ENCODE measurements around the gene GRIFIN. TPM values are rescaled to one million over a fixed set of nuclear protein-coding genes. Genes with fewer than 3 reads are reported as not detected.
"Not testable (repeated sequence)": the region's sequence is repeated elsewhere in the genome, so short reads cannot be mapped to it uniquely, and the experiment has no call there.

The GRIFIN gene
- total RNA-seq, 1 donor from 2014 or later, result not detected

DNA sequence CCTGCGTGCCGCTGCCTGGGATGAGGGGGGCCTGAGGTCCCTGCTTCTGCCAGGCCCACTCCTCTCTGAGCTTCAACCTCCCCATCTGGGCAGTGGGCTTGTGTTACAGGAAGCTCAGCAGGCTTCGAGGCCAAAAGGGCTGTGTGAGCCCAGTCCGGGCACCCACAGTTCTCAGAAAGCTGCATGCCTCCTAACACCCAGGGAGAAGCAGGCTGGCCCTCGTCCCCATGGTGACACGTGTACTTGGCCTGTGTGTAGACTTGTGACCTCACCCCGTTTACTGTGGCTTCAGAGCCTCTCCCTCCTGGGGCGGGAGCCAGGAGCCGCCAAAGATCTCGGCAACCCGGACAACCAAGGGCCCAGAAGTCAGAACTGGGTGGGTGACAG lies 2.2 kb upstream of the GRIFIN start:
- DNase-seq (ENCODE audit: low read depth in 2 of 2), result no peak

DNA sequence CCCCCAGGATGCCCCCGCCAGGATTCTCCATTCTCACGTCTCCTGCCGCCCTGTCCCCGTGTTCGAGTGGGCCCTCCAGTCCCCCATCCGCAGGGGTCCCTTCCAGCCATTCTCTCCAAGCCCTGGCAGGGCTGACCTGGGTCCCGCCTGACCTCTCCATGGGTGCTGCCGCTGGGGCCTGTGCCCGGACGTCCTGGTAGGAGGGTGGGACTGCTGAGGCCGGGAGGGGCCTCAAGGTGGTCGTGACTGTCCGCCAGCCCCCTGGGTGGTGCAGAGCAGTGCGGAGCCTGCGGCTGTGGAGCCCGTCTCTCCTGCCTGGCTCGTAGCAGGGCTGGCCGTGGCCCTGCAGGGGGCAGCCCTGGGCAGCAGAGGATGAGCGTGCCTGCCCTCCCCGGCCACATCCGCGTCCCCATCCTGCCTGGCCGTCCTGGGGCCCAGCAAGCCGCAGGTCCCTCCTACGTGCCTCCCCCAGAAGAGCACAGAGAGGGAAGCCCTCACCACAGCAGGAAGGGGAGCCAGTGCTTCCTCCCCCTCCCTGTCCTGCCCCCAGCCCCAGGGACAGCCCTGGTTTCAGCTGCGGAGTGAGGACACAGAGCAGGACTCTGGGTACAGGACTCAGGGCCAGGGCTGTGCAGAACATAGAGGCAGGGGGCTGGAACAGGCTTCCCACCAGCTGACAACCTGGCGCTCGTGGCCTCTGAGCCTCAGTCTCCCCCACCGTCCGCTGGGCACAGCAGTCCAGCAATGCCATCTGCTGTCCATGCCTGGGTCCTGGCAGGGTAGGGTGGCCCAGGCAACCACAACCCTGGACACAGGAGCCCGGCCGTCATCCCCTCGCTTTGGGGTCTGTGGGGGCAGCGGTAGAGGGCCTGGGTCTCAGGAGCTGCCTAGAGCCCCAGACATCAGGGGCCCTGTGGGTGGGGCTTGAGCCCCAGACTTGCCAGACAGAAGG lies 1.5 kb upstream of the GRIFIN start:
- DNase-seq (ENCODE audit: low read depth in 2 of 2), result peak; percentile 38 to 62

DNA sequence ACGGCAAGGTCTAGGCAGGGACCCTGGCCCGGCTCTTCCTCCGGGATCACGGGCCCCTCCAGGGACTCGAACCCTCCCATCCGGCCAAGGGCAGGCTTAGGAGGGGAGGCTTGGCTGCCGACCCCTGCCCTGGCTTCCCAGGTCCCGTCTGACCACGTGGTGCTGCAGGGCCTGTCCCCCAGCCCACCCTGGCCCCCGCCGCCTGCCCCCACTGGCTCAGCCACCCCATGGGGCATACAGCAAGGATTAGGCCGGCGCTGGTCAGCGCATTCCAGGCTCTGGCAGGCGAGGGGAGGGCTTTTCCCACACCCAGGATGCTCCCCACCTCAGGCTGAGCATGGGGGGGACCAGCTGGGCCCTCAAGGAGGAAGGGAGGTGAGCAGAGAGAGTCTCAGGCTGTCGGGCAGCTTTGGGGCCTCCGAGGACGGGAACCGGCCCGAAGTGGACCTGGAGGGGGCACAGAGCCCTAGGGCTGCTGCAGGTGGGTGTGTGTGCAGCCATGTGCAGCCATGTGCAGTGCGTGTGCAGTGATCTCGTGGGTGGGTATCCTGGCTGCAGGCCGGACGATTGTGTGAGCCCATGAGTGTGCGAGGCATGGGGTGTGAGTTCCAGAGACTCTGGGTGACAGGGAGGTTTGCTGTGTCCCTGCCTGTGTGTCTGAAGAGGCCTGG lies 713 bp upstream of the GRIFIN start:
- no peak for DNase-seq (ENCODE audit: low read depth in 2 of 2)

DNA sequence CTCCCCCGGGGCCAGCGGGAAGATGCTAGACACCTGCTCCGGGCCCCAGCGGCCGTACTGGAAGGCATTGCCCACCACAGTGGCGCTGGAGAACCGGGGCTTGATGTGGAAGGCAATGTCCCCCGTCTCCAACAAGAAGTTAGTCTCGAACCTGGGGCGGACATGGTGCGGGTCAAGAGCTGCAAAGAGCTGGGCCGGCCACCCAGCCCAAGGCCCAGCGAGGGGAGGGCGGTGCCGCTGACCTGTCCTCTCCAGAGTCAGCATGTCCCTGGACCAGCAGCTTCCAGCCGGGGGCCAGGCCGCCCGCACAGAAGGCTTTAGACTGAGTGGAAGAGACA lies 551 bp downstream of the GRIFIN start:
- DNase-seq (ENCODE audit: low read depth in 2 of 2), result no peak

DNA sequence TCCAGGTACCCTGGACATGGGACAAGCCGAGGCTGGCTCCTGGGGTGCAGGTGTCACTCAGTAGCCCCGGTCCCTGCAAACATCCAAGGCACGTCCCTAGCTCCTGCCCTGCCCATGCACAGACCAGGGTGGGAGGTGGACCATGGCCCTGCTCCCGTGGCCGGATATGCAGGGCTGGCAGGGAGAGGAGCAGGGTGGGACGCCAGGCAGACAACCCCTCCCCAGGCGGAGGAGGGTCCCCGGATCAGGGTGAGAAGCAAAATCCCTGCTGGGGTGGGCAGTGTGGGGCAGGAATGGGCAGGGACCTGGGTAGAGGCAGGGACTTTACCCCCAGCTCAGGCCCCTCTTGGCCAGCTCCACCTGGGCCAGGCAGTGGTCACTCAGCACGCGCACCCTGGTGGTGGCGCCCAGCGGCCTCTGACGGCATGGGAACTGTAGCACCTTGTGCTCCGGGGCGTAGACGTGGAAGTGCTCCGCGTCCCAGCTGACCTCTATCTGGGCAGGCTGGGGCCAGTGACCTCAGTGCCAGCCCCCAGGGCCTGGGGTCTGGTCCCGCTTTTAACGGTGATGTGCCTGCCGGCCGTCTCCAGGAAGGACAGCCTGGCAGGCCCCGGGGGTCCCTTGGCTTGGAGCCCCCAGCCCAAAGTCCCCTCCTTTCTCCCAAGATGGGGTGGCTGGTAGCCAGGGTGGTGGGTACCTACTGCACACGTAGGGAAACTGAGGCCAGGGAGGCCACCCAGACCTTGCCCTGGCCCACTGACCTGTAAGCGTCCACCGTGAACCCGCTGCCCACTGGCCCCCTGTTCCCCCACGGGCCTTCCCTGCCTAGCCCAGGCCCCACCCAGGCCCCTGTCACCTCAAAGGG lies 1.2 kb downstream of the GRIFIN start:
- DNase-seq (ENCODE audit: low read depth in 2 of 2), result no peak

DNA sequence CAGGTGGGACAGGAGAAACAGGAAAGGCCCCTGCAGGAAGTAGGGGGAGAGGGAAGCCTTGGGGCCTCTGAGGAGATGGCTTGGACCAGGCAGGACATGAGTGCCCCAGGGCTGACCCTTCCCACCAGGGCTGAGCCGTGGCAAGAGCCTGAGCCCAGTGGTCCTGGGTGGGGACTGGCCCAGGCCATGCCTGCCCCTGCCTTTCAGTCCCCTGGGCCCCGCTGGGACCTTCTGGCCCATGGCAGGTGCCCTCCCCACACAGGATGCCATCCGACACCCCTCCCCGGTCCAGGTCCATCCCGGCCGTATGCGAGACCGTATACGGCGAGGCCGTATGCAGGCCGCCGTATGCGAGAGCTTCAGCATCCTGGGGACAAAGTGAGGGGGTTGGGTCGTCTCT lies 2.0 kb downstream of the GRIFIN start:
- DNase-seq (ENCODE audit: low read depth in 2 of 2), result no peak

DNA sequence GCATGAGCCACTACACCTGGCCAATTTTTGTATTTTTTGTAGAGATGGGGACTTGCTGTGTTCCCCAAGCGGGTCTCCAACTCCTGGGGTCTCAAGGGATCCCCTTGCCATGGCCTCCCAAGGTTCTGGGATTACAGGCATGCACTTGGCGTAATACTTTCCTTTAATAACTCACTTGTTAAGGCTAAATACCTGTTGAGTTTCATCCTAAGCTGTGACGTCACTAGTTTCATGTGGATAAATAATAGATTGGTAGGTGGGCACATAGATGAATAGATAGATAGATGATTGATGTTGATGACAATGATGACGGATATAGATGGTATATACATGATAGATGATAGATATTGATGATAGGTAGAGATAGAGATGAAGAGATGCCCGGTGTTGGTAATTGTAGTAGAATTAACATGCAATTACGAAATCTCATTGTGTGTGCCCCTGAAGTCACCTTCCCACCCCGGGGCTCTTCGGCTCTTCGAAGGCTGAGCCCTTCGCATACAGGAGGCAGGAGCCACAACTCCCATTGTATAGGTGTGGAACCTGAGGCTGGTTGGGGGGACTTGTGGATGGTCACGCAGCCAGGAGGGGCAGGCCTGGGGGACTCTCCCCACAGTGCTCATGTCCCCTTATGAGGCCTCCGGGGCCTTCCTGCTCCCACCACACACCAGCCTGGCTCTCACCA lies 2.6 kb downstream of the GRIFIN start:
- DNase-seq (ENCODE audit: low read depth in 2 of 2), result no peak

DNA sequence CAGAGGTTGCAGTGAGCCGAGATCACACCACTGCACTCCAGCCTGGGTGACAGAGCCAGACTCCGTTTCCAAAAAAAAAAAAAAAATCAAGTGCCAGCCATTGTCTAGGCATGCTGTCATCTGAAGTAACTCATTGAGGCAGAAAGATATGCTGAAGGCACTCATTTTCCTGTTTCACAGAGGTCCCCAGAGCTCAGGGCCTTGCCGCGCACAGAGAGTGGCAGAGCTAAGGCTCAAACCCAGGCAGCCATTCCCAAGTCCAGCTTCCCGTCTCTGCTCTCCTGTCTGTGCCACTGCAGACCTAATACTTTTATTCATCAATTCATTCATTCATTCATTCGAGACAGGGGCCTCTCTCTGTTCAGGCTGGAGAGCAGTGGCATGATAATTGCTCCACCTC lies 3.5 kb downstream of the GRIFIN start:
- no peak for DNase-seq (ENCODE audit: low read depth in 2 of 2)

DNA sequence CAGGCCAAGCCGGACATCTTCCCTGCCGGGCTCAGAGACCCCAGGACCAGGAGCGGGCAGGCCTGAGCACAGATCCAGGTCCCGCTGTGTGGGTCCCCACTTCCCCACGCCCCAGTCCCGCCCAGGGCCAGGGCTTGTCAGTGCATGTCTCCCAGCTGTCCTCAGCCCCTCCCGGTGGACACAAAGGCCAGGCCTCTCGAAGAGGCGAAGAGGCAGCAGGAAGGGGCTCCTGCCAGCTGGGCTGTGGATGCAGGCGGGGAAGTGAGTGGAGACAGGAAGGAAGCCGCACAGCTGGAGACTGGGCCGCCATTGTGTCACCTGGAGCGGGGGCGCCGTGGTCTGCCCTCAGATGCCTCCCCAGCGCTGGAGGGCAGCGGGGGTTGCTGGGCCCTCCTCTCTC lies 4.8 kb downstream of the GRIFIN start:
- peak; percentile 44 to 71 for DNase-seq (ENCODE audit: low read depth in 2 of 2)

DNA sequence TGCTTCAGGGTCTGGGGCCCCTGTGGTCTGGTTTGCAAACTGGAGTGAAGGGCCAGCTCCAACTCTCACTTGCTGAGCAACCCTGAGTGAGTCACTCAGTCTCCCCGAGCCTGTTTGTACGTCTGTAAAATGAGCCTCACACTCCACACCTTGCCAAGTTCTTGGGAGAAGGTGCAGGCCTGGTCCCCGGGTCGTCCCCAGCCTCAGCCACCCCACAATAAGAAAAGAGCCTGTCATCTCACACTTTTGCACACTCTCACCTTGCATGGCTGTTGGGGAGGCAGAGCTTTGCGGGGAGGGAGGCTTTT lies 5.2 kb downstream of the GRIFIN start:
- DNase-seq (ENCODE audit: low read depth in 2 of 2), result peak in 1 of 2 donors; percentile 37

DNA sequence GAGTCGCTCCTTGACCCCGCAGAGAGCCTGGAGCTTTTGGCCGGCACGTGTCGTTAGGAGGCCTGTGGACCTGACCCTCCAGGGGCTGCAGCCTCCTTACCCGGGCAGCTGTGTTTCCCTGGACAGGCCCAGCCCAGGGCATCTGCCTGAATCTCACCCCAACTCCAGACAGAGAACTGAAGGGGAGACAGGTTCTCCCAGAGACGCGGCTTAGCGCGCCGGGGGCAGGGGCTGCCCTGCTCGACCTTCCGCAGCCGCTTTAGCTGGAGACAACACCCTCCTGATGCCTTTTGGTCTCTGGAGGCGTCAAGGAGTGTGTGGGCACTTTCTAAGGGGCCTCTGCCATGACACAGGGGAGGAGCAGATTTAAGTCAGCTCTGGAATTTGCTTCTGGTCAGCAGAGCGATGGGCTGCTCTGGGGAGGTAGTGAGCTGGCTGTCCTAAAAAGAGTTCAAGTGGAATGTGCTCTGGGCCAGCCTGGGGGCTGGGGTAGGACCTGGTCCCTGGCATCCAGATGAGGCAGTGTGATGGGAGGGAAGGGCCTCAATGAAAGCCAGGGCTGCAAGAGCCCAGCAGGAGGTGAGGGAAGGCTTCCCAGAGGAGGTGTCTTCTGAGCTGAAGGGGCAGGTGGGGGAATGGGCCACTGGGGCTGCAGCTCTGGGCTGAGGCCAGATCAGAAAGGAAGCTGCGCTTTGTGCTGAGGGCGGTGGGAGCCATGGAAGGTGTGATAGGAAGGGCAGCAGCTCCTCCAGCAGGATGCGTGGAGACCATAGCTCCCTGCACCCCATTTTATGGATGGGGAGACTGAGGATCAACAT lies 5.8 kb downstream of the GRIFIN start:
- DNase-seq (ENCODE audit: low read depth in 2 of 2), result no peak

DNA sequence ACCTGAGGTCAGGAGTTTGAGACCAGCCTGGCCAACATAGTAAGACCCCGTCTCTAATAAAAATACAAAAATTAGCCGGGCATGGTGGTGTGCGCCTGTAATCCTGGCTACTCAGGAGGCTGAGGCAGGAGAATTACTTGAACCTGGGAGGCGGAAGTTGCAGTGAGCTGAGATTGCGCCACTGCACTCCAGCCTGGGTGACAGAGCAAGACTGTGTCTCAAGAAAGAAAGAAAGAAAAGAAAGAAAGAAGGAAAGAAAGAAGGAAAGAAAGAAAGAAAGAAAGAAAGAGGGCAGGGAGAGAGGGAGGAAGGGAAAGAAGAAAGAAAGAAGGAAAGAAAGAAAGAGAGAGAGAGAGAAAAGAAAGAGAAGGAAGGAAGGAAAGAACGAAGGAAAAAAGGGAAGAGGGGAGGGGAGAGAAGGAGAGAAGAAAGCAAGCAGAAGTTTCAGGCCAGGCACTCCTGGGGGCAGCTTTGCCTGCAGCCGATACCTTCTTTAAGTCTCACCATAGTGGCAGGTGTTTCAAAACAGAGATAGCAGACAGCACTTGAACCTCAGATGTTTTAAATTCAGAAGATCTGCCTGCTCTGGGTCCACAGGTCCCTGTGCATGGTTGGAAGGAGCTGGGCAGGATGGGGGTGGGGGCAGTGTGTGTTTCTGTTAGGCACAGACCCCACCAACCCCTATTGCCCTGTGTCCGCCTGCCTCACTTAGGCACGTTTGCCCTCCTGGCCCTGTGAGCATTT lies 6.6 kb downstream of the GRIFIN start:
- not testable (repeated sequence) for DNase-seq (ENCODE audit: low read depth in 2 of 2)

DNA sequence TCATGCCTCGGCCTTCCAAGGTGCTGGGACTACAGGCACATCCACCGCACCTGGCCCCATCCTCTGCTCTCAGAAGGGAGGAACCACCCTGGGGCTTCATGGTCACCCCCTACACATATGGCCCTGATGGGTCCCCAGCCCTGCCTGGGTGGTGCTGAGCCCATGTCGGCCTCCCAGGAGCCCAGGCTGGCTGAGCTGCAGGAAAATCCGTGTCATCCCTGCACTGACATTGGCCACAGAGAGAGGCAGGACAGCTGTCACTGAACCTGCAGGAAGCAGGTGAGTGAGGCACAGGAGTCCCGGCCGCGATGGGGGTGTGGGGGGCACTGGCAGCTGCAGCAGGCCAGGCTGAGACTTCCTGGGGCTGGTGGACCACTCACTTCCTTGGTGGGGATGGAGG lies 8.0 kb downstream of the GRIFIN start:
- DNase-seq (ENCODE audit: low read depth in 2 of 2), result no peak

DNA sequence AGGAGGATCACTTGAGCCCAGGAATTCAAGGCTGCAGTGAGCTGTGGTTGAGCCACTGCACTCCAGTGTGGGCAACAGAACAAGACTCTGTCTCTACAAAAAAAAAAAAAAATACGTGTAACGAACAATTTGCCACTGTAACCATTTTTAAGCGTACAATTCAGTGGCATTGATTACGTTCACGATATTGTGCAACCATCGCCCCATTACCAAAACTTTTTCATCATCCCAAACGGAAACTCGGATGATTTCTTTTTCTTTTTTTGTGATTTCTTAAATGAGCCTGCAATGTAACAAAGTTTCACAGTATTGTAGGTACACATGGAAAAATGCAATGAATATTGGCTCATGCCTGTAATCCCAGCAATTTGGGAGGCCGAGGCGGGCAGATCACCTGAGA lies 9.5 kb downstream of the GRIFIN start:
- no peak for DNase-seq (ENCODE audit: low read depth in 2 of 2)

DNA sequence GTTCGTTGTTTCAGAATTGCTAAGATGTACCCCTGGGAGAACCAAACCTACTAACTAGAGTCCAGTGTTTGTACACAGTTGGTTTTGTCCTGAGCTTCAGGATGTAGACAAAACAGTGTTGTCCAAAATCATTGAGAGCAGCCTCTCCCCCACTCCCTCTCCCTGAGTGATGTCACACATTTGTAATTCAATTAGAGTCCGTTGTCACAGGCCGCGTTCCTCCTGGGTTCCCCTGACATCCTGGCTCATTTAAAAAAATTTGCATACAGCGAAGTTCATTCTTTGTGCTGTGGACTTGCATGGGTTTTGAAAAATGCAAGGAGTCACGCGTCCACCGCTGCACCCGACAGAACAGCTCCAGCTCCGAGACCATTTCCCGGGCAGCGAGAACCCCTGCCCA lies 10.3 kb downstream of the GRIFIN start:
- no peak for DNase-seq (ENCODE audit: low read depth in 2 of 2)

DNA sequence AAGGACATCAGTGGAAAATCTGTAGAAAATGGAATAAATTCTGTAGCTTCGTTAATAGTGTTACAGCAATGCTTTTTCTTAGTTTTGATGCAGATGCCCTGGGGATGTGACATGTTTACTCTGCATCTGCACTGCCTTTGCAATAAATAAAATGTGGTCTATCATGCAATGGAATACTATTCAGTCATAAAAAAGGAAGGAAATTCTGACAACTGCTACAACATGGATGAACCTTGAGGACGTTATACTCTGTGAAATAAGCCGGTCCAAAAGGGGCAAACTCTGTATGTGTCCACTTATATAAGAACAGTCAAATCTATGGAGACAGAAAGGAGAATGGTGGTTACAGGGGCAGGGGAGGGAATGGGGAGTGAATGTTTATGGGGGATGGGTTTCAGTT lies 13.5 kb downstream of the GRIFIN start:
- DNase-seq (ENCODE audit: low read depth in 2 of 2), result no peak

DNA sequence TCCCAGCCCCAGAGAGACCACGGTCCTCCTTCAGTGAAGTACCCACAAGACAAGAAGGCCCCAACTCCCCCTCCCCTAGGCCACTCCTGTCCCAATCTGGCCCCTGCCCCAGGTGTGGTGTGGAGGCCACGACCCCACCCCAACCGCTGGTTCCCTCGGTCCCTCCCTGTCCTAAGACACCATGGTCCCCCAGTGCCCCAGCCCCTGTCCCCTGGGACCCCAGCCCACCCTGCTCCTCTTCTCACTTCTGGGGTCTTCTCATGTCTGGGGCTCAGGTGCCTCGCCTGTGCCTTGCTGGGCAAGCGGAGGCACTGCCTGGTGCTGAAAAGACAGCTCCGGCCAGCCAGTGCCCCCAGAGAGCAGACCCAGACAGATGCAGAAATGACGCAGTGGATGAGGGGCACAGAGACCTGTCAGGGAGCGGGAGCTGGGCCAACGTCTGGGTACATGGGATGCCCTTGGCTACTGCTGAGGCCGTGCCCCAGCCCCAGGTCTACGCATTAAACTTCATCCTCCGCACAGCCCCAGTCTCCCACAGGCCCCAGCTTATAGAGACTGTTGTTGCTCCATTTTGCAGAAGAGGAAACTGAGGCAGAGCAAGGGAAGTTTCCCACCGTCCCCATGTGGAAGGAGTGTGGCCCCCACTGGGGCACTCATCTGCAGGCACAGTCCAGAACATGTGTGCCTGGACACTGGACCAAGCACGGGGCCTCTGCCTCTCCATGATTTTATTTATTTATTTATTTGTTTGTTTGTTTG lies 14.8 kb downstream of the GRIFIN start:
- DNase-seq (ENCODE audit: low read depth in 2 of 2), result no peak

DNA sequence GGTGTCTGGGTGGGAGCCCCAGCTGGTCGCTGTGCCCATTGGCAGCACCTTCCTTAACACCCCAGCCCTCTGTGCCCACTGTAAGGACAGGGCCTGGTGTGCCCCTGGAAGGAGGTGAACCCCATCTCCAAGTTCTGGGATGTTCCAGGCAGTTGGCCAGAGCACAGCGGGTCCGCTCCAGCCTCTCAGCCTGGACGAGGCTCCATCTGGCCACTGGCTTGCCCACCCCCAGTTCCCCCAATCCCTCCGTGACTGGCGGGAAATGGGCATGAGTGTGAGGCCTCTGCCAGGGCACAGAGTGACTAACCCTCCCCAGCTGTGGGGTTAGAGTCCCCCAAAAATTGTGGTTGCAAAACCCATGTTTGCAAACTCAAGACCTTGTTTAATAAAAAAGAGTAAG lies 15.6 kb downstream of the GRIFIN start:
- DNase-seq (ENCODE audit: low read depth in 2 of 2), result no peak

DNA sequence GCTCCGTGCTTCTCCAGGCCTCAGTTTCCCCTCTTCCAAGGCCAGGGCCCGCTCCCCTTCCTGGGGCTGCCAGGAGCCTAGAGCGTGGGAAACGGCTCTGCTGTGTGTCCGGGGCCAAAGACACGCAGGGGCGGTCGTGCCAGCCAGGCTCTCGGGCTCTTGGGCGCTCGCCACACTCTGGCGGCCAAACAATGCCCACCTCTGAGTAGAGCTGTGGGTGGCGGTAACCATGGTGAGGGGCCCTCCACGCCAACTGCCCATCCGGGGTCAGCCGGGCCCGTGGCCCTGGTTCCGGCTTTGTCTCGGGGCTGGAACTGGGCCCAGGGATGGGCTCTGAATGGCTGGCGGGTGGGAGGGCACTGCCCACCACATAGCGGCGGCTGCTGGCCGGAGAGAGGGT lies 16.0 kb downstream of the GRIFIN start:
- no peak for DNase-seq (ENCODE audit: low read depth in 2 of 2)

Data from dermis microvascular lymphatic vessel endothelial cell (primary cell).